CD4-positive, alpha-beta T cell (primary cell): ENCODE measurements around the gene ZNF14. TPM values are rescaled to one million over a fixed set of nuclear protein-coding genes. Genes with fewer than 3 reads are reported as not detected.
"Not testable (repeated sequence)": the region's sequence is repeated elsewhere in the genome, so short reads cannot be mapped to it uniquely, and the experiment has no call there.

Experiments
- ATAC-seq: fragments of 200-7000 bp; cut with Tn5 transposase; one replicate; pipeline ENCODE4 v1.10.0; 2022; ENCODE audit warnings: mild to moderate bottlenecking; ENCODE audit not compliant: poor library complexity
- CTCF ChIA-PET: fragments of 350-600 bp; sonication (Branson Sonifier 250); formaldehyde crosslinking; loops from one replicate; lab custom pipeline; 2021; ENCODE audit warnings: antibody characterized with exemption, inconsistent platforms; lab: Charles Lee
- POLR2A ChIA-PET: fragments of 350-600 bp; sonication (Branson Sonifier 250); formaldehyde crosslinking; loops from one replicate; lab custom pipeline; 2021; ENCODE audit warnings: antibody characterized with exemption, inconsistent platforms; lab: Charles Lee
- DNase-seq, 14 experiments: peaks; one replicate each; pipeline ENCODE4 v3.0.0-alpha.2; 2013 to 2020; ENCODE audit warnings: mixed read lengths in 2 of 14
- H3K27ac ChIP-seq, 2 donors: one replicate each; pipeline versions ENCODE4 v1.5.1 to v1.7.0; 2013; ENCODE audit warnings: low read length in 2 of 2, low read depth in 1 of 2, mild to moderate bottlenecking in 1 of 2
- H3K27me3 ChIP-seq, 2 experiments: 1 replicate in 1 of 2; 2 replicates in 1 of 2; pipeline versions ENCODE4 v1.6.1 to v1.7.0; 2013; ENCODE audit warnings: low read length in 2 of 2, control low read depth in 1 of 2, mild to moderate bottlenecking in 1 of 2, moderate library complexity in 1 of 2; ENCODE audit not compliant: insufficient read depth in 2 of 2, control insufficient read depth in 1 of 2
- H3K36me3 ChIP-seq: one replicate; pipeline ENCODE4 v1.6.1; 2013; ENCODE audit warnings: low read length, control low read depth; ENCODE audit not compliant: insufficient read depth
- H3K4me1 ChIP-seq: one replicate; pipeline ENCODE4 v1.6.1; 2013; ENCODE audit warnings: low read length, control low read depth; ENCODE audit not compliant: insufficient read depth
- H3K4me3 ChIP-seq: one replicate; pipeline ENCODE4 v1.5.1; 2013; ENCODE audit warnings: mild to moderate bottlenecking, low read length, moderate library complexity
- H3K9me3 ChIP-seq, 2 experiments: 1 replicate in 1 of 2; 2 replicates in 1 of 2; pipeline versions ENCODE4 v1.6.1 to v1.7.0; 2013; ENCODE audit warnings: low read length in 2 of 2, mild to moderate bottlenecking in 2 of 2, control low read depth in 1 of 2, moderate library complexity in 1 of 2; ENCODE audit not compliant: control insufficient read depth in 1 of 2, insufficient read depth in 1 of 2
- H3K27ac Mint-ChIP-seq: one replicate; pipeline ENCODE4 v1.8.0; 2020; ENCODE audit warnings: mixed read lengths
- H3K27me3 Mint-ChIP-seq: one replicate; pipeline ENCODE4 v1.8.0; 2021; ENCODE audit warnings: mixed read lengths
- H3K36me3 Mint-ChIP-seq: one replicate; pipeline ENCODE4 v1.8.0; 2021; ENCODE audit warnings: low read depth, mixed read lengths
- H3K4me1 Mint-ChIP-seq: one replicate; pipeline ENCODE4 v1.8.0; 2021; ENCODE audit warnings: low read depth, mixed read lengths
- H3K4me3 Mint-ChIP-seq: one replicate; pipeline ENCODE4 v1.8.0; 2020; ENCODE audit warnings: mild to moderate bottlenecking, mixed read lengths
- H3K9me3 Mint-ChIP-seq: one replicate; pipeline ENCODE4 v1.8.0; 2020; ENCODE audit warnings: mixed read lengths
- CTCF ChIP-seq: fragments of 200-600 bp; IDR thresholded peaks from one replicate; pipeline ENCODE4 v1.8.0; 2022; ENCODE audit warnings: antibody characterized with exemption, mild to moderate bottlenecking
- intact Hi-C, 2 experiments: fragments of 100-400 bp; cut with DNase I in 1 of 2; cut with micrococcal nuclease in 1 of 2; formaldehyde crosslinking; loops; one replicate each; pipeline versions ENCODE4 v1.15.1 to v1.9.0; 2023 to 2025; cut with DNase I, micrococcal nuclease
- total RNA-seq, 174 experiments: library from RNA in 2 of 174; stranded (reverse) in 2 of 174; gene quantifications; one replicate each; pipeline ENCODE4 v1.2.3 and lab custom pipeline; 2021 to 2026

The ZNF14 gene
- total RNA-seq, 2 experiments from 2014 or later: 36.9 to 37.3 TPM

GRCh38 chr19:19672816-19673215, 60.1 kb downstream of the ZNF14 start:
- Mint-ChIP-seq H3K4me1 (peaks cover 38% of the 10 kb centered on the region), H3K9me3 (peaks cover 9% of the 10 kb centered on the region), H3K4me3 (peak overlapping the region; percentile 45), H3K27ac (no peak overlapping the region), H3K36me3 (peaks cover 95% of the 10 kb centered on the region), H3K27me3 (no peaks in the 10 kb centered on the region)
- H3K27ac ChIP-seq: no peak overlapping the region
- POLR2A ChIA-PET: interaction anchor here (0.6 to 2.0 kb wide), 6 partner anchors 9 to 193 kb away, joined by 3 to 6 read pairs (median 6); partner anchors contain the start of genes ATP13A1, ZNF14 and ZNF253
- peaks cover 55 to 64% of the 10 kb centered on the region in 2 experiments for H3K9me3 ChIP-seq
- ATAC-seq (no peak), DNase-seq (no peak)
- CTCF ChIA-PET: no interaction called here
- peaks cover 64% of the 10 kb centered on the region for H3K36me3 ChIP-seq
- TF ChIP-seq CTCF: no peak
- H3K4me3 ChIP-seq: no peak overlapping the region
- peaks cover 54% of the 10 kb centered on the region for H3K4me1 ChIP-seq
- H3K27me3 ChIP-seq: no peaks in the 10 kb centered on the region
- intact Hi-C loops: loop anchor here in 1 of 2 experiments (5.0 to 10.0 kb wide), 2 partner anchors 144 to 222 kb away; no protein-coding TSS in a partner anchor

- Histone ChIP-seq H3K27me3 (no peaks in the 10 kb centered on the region), H3K4me3 (peak overlapping the region; percentile 99), H3K4me1 (peaks cover 66% of the 10 kb centered on the region), H3K27ac (peak overlapping the region; percentile 29 to 59), H3K36me3 (peaks cover 37% of the 10 kb centered on the region), H3K9me3 (peaks cover 28 to 70% of the 10 kb centered on the region in 2 experiments)
- Mint-ChIP-seq H3K36me3 (peaks cover 69% of the 10 kb centered on the region), H3K4me3 (peak overlapping the region; percentile 96), H3K27me3 (no peaks in the 10 kb centered on the region), H3K4me1 (peaks cover 45% of the 10 kb centered on the region), H3K9me3 (peaks cover 2% of the 10 kb centered on the region), H3K27ac (peak overlapping the region; percentile 95)
- POLR2A ChIA-PET: interaction anchor here (0.5 to 4.5 kb wide), 19 partner anchors 15 to 1659 kb away, joined by 3 to 112 read pairs (median 17); partner anchors contain the start of genes GMIP, ZNF14, ZNF253 and ZNF506
- no peak for DNase-seq
- intact Hi-C loops: loop anchor here in 1 of 2 experiments (5.0 to 10.0 kb wide), 2 partner anchors 147 to 225 kb away; no protein-coding TSS in a partner anchor
- ATAC-seq: no peak
- CTCF ChIA-PET: no interaction called here
- no peak for TF ChIP-seq CTCF
Observed at GRCh38 chr19:19670070-19670551, 62.8 kb downstream of the ZNF14 start.

- Histone ChIP-seq H3K27ac (peak within 1 kb of the TSS; percentile 94 to 96), H3K4me3 (peak within 1 kb of the TSS; percentile 99), H3K9me3 (peaks cover 15 to 62% of the 10 kb centered on the region in 2 experiments), H3K4me1 (peaks cover 72% of the 10 kb centered on the region), H3K36me3 (peaks cover 21% of the 10 kb centered on the region), H3K27me3 (no peaks in the 10 kb centered on the region)
- peak within 1 kb of the TSS; percentile 96 for H3K4me3 Mint-ChIP-seq
- ChIA-PET POLR2A (interaction anchor here (0.6 to 4.5 kb wide), 71 partner anchors 8 to 1901 kb away, joined by 3 to 112 read pairs (median 6); partner anchors contain the start of genes GATAD2A, GMIP, JUND and LPAR2), CTCF (interaction anchor here (0.9 to 1.4 kb wide), 3 partner anchors 25 to 136 kb away, joined by 3 to 4 read pairs (median 4); partner anchors contain the start of genes GMIP and ZNF14)
- TF ChIP-seq CTCF: no peak
- DNase-seq (peak; percentile 86 to 97 (median 94)), ATAC-seq (peak; percentile 71)
- H3K4me1 Mint-ChIP-seq: peaks cover 49% of the 10 kb centered on the region
- H3K27me3 Mint-ChIP-seq: no peaks in the 10 kb centered on the region
- H3K9me3 Mint-ChIP-seq: peaks cover 2% of the 10 kb centered on the region
- H3K27ac Mint-ChIP-seq: peak within 1 kb of the TSS; percentile 95
- intact Hi-C loops: loop anchor here (1.0 to 5.0 kb wide), 6 partner anchors 64 to 289 kb away; partner anchors contain the start of genes ZNF14 (in 2 of the 2), ZNF253 (in 1 of the 2) and ZNF506 (in 1 of the 2)
- peaks cover 62% of the 10 kb centered on the region for H3K36me3 Mint-ChIP-seq
Observed at GRCh38 chr19:19668230-19669012, 64.5 kb downstream of the ZNF14 start, which contains the start of gene ZNF101. Gene ZNF101 (plus strand): TSS chr19:19668839. CDS start chr19:19668964, 125 bp downstream.

GRCh38 chr19:19665420-19665948, 67.4 kb downstream of the ZNF14 start:
- Mint-ChIP-seq H3K36me3 (peaks cover 55% of the 10 kb centered on the region), H3K4me1 (peaks cover 60% of the 10 kb centered on the region), H3K4me3 (peak overlapping the region; percentile 30)
- POLR2A ChIA-PET: interaction anchor here (0.6 to 4.3 kb wide), 4 partner anchors 66 to 1455 kb away, joined by 3 to 45 read pairs (median 5); partner anchors contain the start of genes ZNF14 and ZNF506
- H3K9me3 ChIP-seq: peaks cover 0 to 36% of the 10 kb centered on the region in 2 experiments
- H3K4me1 ChIP-seq: peaks cover 77% of the 10 kb centered on the region
- H3K27me3 ChIP-seq, H3K36me3 ChIP-seq, H3K9me3 Mint-ChIP-seq, ATAC-seq, H3K27ac ChIP-seq, H3K27ac Mint-ChIP-seq, H3K27me3 Mint-ChIP-seq, CTCF ChIA-PET, H3K4me3 ChIP-seq, DNase-seq: not testable (repeated sequence)
- intact Hi-C loops: loop anchor here (5.0 kb wide), 2 partner anchors 202 to 292 kb away; partner anchors contain the start of gene ZNF253 (in 1 of the 2)
